ENCODE data around the gene TAF1. TPM values are rescaled to one million over a fixed set of nuclear protein-coding genes. Genes with fewer than 3 reads are reported as not detected.
"Not testable (repeated sequence)": the region's sequence is repeated elsewhere in the genome, so short reads cannot be mapped to it uniquely, and the experiment has no call there.

TAF1 gene
- total and polyA plus RNA-seq, 2 donors (not counting 3 experiments of a cell fraction or from before 2014, with no cell fraction given), result 8.2 to 41.0 TPM

DNA sequence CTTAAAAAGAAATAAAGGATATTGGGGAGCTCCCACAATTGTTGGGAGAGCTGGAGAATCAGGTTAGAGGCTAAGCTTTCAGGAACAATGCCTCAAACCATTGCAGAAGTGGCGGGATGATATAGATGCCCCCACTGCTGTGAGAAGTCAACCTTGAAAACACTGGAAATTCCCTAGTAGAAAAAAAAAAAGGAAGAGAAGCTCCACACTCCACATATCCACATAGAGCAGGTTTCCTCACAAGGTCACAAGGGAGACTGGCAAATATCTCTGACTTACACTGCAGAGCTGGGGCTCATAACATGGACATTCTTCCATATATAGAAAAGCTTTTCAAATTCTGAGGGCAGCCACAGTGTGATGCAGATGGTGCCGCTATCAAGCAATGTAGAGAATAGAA, 144.0 kb downstream of the TAF1 start:
- no peak overlapping the region for H2AFZ ChIP-seq (ENCODE audit: low read depth, low read length)
- no peak overlapping the region for H3K4me2 ChIP-seq (ENCODE audit: insufficient read depth, low read length)
- H3K9ac ChIP-seq (replicated peaks; ENCODE audit: extremely low read depth, insufficient read depth, low read length), result no peak overlapping the region
- H3K9me3 ChIP-seq (replicated peaks; ENCODE audit: control insufficient read depth, insufficient read depth, low read length), result no peaks in the 10 kb centered on the region
- dilution Hi-C loops (cut with MboI; ENCODE audit: extremely low pct_ligation_motif_present, low sequenced_read_pairs), result no loop called here
- no peaks in the 10 kb centered on the region for H3K27me3 ChIP-seq (ENCODE audit: control insufficient read depth in 2 of 2, insufficient read depth in 2 of 2, low read length in 2 of 2)
- no peaks in the 10 kb centered on the region for H4K20me1 ChIP-seq (replicated peaks; ENCODE audit: control insufficient read depth, extremely low read depth, insufficient read depth, low read length)
- POLR2A ChIA-PET, result no interaction called here
- no peaks in the 10 kb centered on the region for H3K4me1 ChIP-seq (ENCODE audit: control insufficient read depth, extremely low read depth, insufficient read depth, low read length)
- TF ChIP-seq POLR2A (IDR thresholded peaks at IDR 0.05; ENCODE audit: low read depth, low read length) (no peak), JUN (IDR thresholded peaks at IDR 0.05; ENCODE audit: borderline replicate concordance, insufficient read depth, insufficient read length, low read depth) (no peak), GATA2 (IDR thresholded peaks at IDR 0.05; ENCODE audit: insufficient read depth, insufficient read length, low read depth, low read length) (no peak), MYC (IDR thresholded peaks at IDR 0.05; ENCODE audit: low read depth, low read length) (no peak), POLR2AphosphoS5 (IDR thresholded peaks at IDR 0.05; ENCODE audit: insufficient read depth, low read depth, low read length) (no peak), FOS (IDR thresholded peaks at IDR 0.05; ENCODE audit: borderline replicate concordance, insufficient read depth, low read length) (no peak), EZH2 (IDR thresholded peaks at IDR 0.05; ENCODE audit: borderline replicate concordance, low read depth, low read length, severe bottlenecking) (no peak)
- TF ChIP-seq, protein P1, sequence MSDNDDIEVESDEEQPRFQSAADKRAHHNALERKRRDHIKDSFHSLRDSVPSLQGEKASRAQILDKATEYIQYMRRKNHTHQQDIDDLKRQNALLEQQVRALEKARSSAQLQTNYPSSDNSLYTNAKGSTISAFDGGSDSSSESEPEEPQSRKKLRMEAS (IDR thresholded peaks at IDR 0.05; ENCODE audit: insufficient read depth, insufficient read length), result no peak
- TF ChIP-seq, protein P2, sequence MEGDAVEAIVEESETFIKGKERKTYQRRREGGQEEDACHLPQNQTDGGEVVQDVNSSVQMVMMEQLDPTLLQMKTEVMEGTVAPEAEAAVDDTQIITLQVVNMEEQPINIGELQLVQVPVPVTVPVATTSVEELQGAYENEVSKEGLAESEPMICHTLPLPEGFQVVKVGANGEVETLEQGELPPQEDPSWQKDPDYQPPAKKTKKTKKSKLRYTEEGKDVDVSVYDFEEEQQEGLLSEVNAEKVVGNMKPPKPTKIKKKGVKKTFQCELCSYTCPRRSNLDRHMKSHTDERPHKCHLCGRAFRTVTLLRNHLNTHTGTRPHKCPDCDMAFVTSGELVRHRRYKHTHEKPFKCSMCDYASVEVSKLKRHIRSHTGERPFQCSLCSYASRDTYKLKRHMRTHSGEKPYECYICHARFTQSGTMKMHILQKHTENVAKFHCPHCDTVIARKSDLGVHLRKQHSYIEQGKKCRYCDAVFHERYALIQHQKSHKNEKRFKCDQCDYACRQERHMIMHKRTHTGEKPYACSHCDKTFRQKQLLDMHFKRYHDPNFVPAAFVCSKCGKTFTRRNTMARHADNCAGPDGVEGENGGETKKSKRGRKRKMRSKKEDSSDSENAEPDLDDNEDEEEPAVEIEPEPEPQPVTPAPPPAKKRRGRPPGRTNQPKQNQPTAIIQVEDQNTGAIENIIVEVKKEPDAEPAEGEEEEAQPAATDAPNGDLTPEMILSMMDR (IDR thresholded peaks at IDR 0.05; ENCODE audit: extremely low read depth in 1 of 2, insufficient read depth in 1 of 2, low read depth in 1 of 2, low read length in 2 of 2), result no peak
- CTCF ChIA-PET, result interaction anchor here (1.2 kb wide), 1 partner anchor 17 kb away, joined by 3 read pairs; no protein-coding TSS in a partner anchor
- H3K27ac ChIP-seq (ENCODE audit: insufficient read depth, low read depth, low read length), result no peak overlapping the region
- no peaks in the 10 kb centered on the region for H3K36me3 ChIP-seq (ENCODE audit: control insufficient read depth in 2 of 2, extremely low read depth in 1 of 2, insufficient read depth in 2 of 2, low read length in 2 of 2)
- no peak overlapping the region for H3K4me3 ChIP-seq (replicated peaks in 1 of 3; ENCODE audit: insufficient read depth in 1 of 3, low read depth in 1 of 3, low read length in 3 of 3)
- DNase-seq (ENCODE audit: low read depth, low spot score), result no peak
- H3K79me2 ChIP-seq (ENCODE audit: control insufficient read depth, insufficient read depth, low read length), result no peaks in the 10 kb centered on the region
- intact Hi-C loops (cut with micrococcal nuclease), result no loop called here
- FAIRE-seq, result no peak
- H3K9me1 ChIP-seq (replicated peaks; ENCODE audit: control insufficient read depth, extremely low read depth, insufficient read depth, low read length), result no peaks in the 10 kb centered on the region
- BruUV-seq (replicated peaks), result no TSS peak

DNA sequence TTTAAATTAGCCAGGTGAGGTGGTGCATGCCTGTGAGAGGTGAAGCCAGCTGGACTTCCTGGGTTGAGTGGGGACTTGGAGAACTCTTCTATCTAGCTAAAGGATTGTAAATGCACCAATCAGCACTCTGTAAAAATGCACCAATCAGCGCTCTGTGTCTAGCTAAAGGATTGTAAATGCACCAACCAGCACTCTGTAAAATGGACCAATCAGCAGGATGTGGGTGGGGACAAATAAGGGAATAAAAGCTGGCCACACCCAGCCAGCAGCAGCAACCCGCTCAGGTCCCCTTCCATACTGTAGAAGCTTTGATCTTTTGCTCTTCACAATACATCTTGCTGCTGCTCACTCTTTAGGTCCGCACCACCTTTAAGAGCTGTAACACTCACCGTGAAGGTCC, 147.6 kb downstream of the TAF1 start:
- H3K9me3 ChIP-seq (replicated peaks; ENCODE audit: control insufficient read depth, insufficient read depth, low read length); H3K27me3 ChIP-seq (ENCODE audit: control insufficient read depth in 2 of 2, insufficient read depth in 2 of 2, low read length in 2 of 2); H4K20me1 ChIP-seq (replicated peaks; ENCODE audit: control insufficient read depth, extremely low read depth, insufficient read depth, low read length); H3K9ac ChIP-seq (replicated peaks; ENCODE audit: extremely low read depth, insufficient read depth, low read length); H3K4me1 ChIP-seq (ENCODE audit: control insufficient read depth, extremely low read depth, insufficient read depth, low read length); H3K4me2 ChIP-seq (ENCODE audit: insufficient read depth, low read length); H3K4me3 ChIP-seq (replicated peaks in 1 of 3; ENCODE audit: insufficient read depth in 1 of 3, low read depth in 1 of 3, low read length in 3 of 3); dilution Hi-C loops (cut with MboI; ENCODE audit: extremely low pct_ligation_motif_present, low sequenced_read_pairs); CTCF ChIA-PET; H3K36me3 ChIP-seq (ENCODE audit: control insufficient read depth in 2 of 2, extremely low read depth in 1 of 2, insufficient read depth in 2 of 2, low read length in 2 of 2); H2AFZ ChIP-seq (ENCODE audit: low read depth, low read length); intact Hi-C loops (cut with micrococcal nuclease); FAIRE-seq; H3K27ac ChIP-seq (ENCODE audit: insufficient read depth, low read depth, low read length); H3K9me1 ChIP-seq (replicated peaks; ENCODE audit: control insufficient read depth, extremely low read depth, insufficient read depth, low read length); POLR2A ChIA-PET; H3K79me2 ChIP-seq (ENCODE audit: control insufficient read depth, insufficient read depth, low read length); BruUV-seq (replicated peaks); DNase-seq (ENCODE audit: low read depth, low spot score): not testable (repeated sequence)
